Measurements from ENCODE around the gene NOL9. TPM values are rescaled to one million over a fixed set of nuclear protein-coding genes. Genes with fewer than 3 reads are reported as not detected.
A peak's percentile ranks its signal among the peaks of the same experiment; 100 is the strongest.

The NOL9 gene
- total and polyA plus RNA-seq, 9 of the 15 experiments (the other 6 are each of a cell fraction or from before 2014, with no cell fraction given), result 5.6 to 76.5 (median 47.3) TPM

DNA sequence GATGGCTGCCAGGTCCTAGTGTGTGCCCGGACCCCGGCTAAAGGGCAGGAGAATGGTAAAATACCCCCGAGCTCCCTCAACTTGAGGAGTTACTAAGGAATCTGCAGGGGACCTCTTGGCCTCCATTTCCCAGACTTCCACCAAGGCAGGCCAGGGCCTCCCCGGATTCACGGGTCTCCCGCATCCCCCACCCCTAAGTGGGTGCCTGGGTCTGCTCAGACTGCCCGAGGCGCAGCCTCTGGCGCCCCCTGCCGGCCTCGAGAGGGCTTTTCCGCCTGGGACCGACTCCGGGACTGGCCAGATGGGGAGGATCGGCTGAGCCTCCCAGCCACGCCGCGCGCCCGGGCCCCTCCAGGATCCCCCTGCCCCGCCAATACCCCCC, 64.5 kb downstream of the NOL9 start (continued):
- TF ChIP-seq U2AF2 (optimal IDR thresholded peaks at IDR 0.05; ENCODE audit: low read depth, low read length) (no peak), KAT8 (IDR thresholded peaks at IDR 0.05; ENCODE audit: low read depth) (no peak), CTCFL (IDR thresholded peaks at IDR 0.05; ENCODE audit: borderline replicate concordance, insufficient read depth, low read depth, low read length, poor library complexity, severe bottlenecking) (peak; percentile 92), TCF3 (CRISPR knock-in tag; IDR thresholded peaks at IDR 0.05) (no peak), RNF219 (CRISPR knock-in tag; IDR thresholded peaks at IDR 0.05) (no peak), NFE2L1 (tag; IDR thresholded peaks at IDR 0.05; ENCODE audit: borderline replicate concordance, low read depth) (no peak), CCAR2 (IDR thresholded peaks at IDR 0.05; ENCODE audit: low read depth, low read length) (no peak), ZNF133 (CRISPR knock-in tag; IDR thresholded peaks at IDR 0.05) (no peak), ZBTB7A (IDR thresholded peaks at IDR 0.05; ENCODE audit: borderline replicate concordance, control insufficient read depth, low read depth, low read length) (peak; percentile 95), C11orf30 (IDR thresholded peaks at IDR 0.05; ENCODE audit: low read depth) (no peak), FOS (IDR thresholded peaks at IDR 0.05; ENCODE audit: extremely low read depth, insufficient read length) (no peak), ZBTB5 (IDR thresholded peaks at IDR 0.05) (no peak)
- TF ChIP-seq, protein P1, sequence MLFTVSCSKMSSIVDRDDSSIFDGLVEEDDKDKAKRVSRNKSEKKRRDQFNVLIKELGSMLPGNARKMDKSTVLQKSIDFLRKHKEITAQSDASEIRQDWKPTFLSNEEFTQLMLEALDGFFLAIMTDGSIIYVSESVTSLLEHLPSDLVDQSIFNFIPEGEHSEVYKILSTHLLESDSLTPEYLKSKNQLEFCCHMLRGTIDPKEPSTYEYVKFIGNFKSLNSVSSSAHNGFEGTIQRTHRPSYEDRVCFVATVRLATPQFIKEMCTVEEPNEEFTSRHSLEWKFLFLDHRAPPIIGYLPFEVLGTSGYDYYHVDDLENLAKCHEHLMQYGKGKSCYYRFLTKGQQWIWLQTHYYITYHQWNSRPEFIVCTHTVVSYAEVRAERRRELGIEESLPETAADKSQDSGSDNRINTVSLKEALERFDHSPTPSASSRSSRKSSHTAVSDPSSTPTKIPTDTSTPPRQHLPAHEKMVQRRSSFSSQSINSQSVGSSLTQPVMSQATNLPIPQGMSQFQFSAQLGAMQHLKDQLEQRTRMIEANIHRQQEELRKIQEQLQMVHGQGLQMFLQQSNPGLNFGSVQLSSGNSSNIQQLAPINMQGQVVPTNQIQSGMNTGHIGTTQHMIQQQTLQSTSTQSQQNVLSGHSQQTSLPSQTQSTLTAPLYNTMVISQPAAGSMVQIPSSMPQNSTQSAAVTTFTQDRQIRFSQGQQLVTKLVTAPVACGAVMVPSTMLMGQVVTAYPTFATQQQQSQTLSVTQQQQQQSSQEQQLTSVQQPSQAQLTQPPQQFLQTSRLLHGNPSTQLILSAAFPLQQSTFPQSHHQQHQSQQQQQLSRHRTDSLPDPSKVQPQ (CRISPR knock-in tag; IDR thresholded peaks at IDR 0.05; ENCODE audit: borderline replicate concordance), result no peak
- TF ChIP-seq, protein P2, sequence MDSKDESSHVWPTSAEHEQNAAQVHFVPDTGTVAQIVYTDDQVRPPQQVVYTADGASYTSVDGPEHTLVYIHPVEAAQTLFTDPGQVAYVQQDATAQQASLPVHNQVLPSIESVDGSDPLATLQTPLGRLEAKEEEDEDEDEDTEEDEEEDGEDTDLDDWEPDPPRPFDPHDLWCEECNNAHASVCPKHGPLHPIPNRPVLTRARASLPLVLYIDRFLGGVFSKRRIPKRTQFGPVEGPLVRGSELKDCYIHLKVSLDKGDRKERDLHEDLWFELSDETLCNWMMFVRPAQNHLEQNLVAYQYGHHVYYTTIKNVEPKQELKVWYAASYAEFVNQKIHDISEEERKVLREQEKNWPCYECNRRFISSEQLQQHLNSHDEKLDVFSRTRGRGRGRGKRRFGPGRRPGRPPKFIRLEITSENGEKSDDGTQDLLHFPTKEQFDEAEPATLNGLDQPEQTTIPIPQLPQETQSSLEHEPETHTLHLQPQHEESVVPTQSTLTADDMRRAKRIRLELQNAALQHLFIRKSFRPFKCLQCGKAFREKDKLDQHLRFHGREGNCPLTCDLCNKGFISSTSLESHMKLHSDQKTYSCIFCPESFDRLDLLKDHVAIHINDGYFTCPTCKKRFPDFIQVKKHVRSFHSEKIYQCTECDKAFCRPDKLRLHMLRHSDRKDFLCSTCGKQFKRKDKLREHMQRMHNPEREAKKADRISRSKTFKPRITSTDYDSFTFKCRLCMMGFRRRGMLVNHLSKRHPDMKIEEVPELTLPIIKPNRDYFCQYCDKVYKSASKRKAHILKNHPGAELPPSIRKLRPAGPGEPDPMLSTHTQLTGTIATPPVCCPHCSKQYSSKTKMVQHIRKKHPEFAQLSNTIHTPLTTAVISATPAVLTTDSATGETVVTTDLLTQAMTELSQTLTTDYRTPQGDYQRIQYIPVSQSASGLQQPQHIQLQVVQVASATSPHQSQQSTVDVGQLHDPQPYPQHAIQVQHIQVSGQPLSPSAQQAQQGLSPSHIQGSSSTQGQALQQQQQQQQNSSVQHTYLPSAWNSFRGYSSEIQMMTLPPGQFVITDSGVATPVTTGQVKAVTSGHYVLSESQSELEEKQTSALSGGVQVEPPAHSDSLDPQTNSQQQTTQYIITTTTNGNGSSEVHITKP (IDR thresholded peaks at IDR 0.05; ENCODE audit: partially characterized antibody), result no peak
